ENCODE data around the gene GRB10.

DNA sequence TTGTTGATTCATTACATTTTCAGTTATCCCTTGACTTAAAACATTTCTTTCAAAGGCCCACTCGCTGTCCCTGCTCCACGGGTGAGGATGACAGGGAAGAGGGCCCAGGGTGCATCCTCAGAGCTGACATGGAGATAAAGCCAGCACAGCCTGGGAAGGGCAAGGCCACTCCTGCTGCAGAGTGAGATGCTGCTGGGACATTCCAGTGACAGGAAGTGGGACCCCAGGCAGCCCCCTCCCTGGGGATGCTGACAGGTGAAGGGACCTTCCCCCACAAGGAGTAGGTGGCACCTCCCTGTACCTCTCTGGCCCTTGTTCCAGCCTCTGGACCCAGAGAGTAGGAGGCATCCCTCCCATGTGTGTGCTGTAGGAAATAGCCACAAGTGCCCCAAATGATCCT is 119.7 kb downstream of the GRB10 start:
- TF ChIP-seq, protein P1, sequence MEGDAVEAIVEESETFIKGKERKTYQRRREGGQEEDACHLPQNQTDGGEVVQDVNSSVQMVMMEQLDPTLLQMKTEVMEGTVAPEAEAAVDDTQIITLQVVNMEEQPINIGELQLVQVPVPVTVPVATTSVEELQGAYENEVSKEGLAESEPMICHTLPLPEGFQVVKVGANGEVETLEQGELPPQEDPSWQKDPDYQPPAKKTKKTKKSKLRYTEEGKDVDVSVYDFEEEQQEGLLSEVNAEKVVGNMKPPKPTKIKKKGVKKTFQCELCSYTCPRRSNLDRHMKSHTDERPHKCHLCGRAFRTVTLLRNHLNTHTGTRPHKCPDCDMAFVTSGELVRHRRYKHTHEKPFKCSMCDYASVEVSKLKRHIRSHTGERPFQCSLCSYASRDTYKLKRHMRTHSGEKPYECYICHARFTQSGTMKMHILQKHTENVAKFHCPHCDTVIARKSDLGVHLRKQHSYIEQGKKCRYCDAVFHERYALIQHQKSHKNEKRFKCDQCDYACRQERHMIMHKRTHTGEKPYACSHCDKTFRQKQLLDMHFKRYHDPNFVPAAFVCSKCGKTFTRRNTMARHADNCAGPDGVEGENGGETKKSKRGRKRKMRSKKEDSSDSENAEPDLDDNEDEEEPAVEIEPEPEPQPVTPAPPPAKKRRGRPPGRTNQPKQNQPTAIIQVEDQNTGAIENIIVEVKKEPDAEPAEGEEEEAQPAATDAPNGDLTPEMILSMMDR (conservative IDR thresholded peaks at IDR 0.05) = no peak
- TF ChIP-seq EZH2 (IDR thresholded peaks at IDR 0.05; ENCODE audit: low read depth) = no peak
